ENCODE results near the gene GOLIM4. TPM values are rescaled to one million over a fixed set of nuclear protein-coding genes. Genes with fewer than 3 reads are reported as not detected.
A peak's percentile ranks its signal among the peaks of the same experiment; 100 is the strongest.

Gene GOLIM4
- total and polyA plus RNA-seq, 7 donors: 12.3 to 37.4 (median 27.2) TPM

GRCh38 chr3:168047936-168048335 lies 47.8 kb downstream of the GOLIM4 start:
- peaks cover 0 to 39% (median 29%) of the 10 kb centered on the region in 4 donors for H3K4me1 ChIP-seq
- TF ChIP-seq CTCF (IDR thresholded peaks at IDR 0.05) (no peak), POLR2A (IDR thresholded peaks at IDR 0.05) (no peak), EP300 (IDR thresholded peaks at IDR 0.05) (no peak), POLR2AphosphoS5 (IDR thresholded peaks at IDR 0.05) (no peak)
- no peak overlapping the region for H3K27ac ChIP-seq
- H3K9me3 ChIP-seq: no peaks in the 10 kb centered on the region
- DNase-seq: no peak
- H3K36me3 ChIP-seq: peaks cover 0 to 7% (median 0%) of the 10 kb centered on the region in 4 donors
- H3K4me3 ChIP-seq: no peak overlapping the region
- no peaks in the 10 kb centered on the region for H3K27me3 ChIP-seq
- intact Hi-C loops (cut with DNase I): loop anchor here (1.0 kb wide), 2 partner anchors 47 to 117 kb away; partner anchors contain the start of gene GOLIM4
- WGBS, 2 donors: 34 to 79% methylated on average over 3 of the region's 3 CpGs

- no peaks in the 10 kb centered on the region for H3K27me3 ChIP-seq
- 26 to 63% methylated on average over 1 of the region's 1 CpG for WGBS, 2 donors
- H3K36me3 ChIP-seq: peaks cover 0 to 14% (median 1%) of the 10 kb centered on the region in 4 donors
- H3K4me1 ChIP-seq: peaks cover 0 to 32% (median 27%) of the 10 kb centered on the region in 4 donors
- intact Hi-C loops (cut with DNase I): loop anchor here (1.0 kb wide), 2 partner anchors 48 to 118 kb away; partner anchors contain the start of gene GOLIM4
- H3K4me3 ChIP-seq: no peak overlapping the region
- TF ChIP-seq EP300 (IDR thresholded peaks at IDR 0.05) (no peak), CTCF (IDR thresholded peaks at IDR 0.05) (peak; percentile 72 to 89 (median 75)), POLR2A (IDR thresholded peaks at IDR 0.05) (no peak), POLR2AphosphoS5 (IDR thresholded peaks at IDR 0.05) (peak in 2 of 4 donors; percentile 32 to 48)
- H3K9me3 ChIP-seq: no peaks in the 10 kb centered on the region
- H3K27ac ChIP-seq: no peak overlapping the region
- DNase-seq: no peak
Measured at GRCh38 chr3:168047190-168047795, 48.4 kb downstream of the GOLIM4 start.

- Histone ChIP-seq H3K4me3 (no peak overlapping the region), H3K9me3 (no peaks in the 10 kb centered on the region), H3K4me1 (peaks cover 0 to 10% (median 6%) of the 10 kb centered on the region in 4 donors), H3K36me3 (peaks cover 0 to 26% (median 3%) of the 10 kb centered on the region in 4 donors), H3K27me3 (no peaks in the 10 kb centered on the region), H3K27ac (no peak overlapping the region)
- DNase-seq: no peak
- no peak for TF ChIP-seq POLR2A (IDR thresholded peaks at IDR 0.05)
- 69 to 76% methylated on average over 6 of the region's 6 CpGs for WGBS, 2 donors
- intact Hi-C loops (cut with DNase I): no loop called here
Measured at GRCh38 chr3:168044049-168044448, 51.7 kb downstream of the GOLIM4 start.

GRCh38 chr3:168040607-168041208 lies 55.0 kb downstream of the GOLIM4 start:
- intact Hi-C loops (cut with DNase I): no loop called here
- WGBS, 2 donors: 79 to 81% methylated on average over 6 of the region's 6 CpGs
- Histone ChIP-seq H3K36me3 (peaks cover 0 to 47% (median 7%) of the 10 kb centered on the region in 4 donors), H3K27me3 (no peaks in the 10 kb centered on the region), H3K4me3 (no peak overlapping the region), H3K9me3 (no peaks in the 10 kb centered on the region), H3K27ac (no peak overlapping the region), H3K4me1 (no peaks in the 10 kb centered on the region)
- TF ChIP-seq EP300 (IDR thresholded peaks at IDR 0.05) (no peak), CTCF (IDR thresholded peaks at IDR 0.05) (peak in 2 of 4 experiments; percentile 21 to 26)
- no peak for DNase-seq

- H3K9me3 ChIP-seq: no peaks in the 10 kb centered on the region
- DNase-seq: no peak
- H3K4me3 ChIP-seq: no peak overlapping the region
- H3K27me3 ChIP-seq: no peaks in the 10 kb centered on the region
- no peak overlapping the region for H3K27ac ChIP-seq
- TF ChIP-seq POLR2A (IDR thresholded peaks at IDR 0.05): no peak
- no peak for TF ChIP-seq CTCF (IDR thresholded peaks at IDR 0.05)
- TF ChIP-seq POLR2AphosphoS5 (IDR thresholded peaks at IDR 0.05): no peak
- no peak for TF ChIP-seq EP300 (IDR thresholded peaks at IDR 0.05)
- WGBS, 2 donors: 92 to 98% methylated on average over 2 of the region's 2 CpGs
- H3K4me1 ChIP-seq: peaks cover 0 to 11% (median 10%) of the 10 kb centered on the region in 4 donors
- intact Hi-C loops (cut with DNase I): no loop called here
- peaks cover 0 to 38% (median 6%) of the 10 kb centered on the region in 4 donors for H3K36me3 ChIP-seq
Measured at GRCh38 chr3:168037020-168037419, 58.7 kb downstream of the GOLIM4 start.
